ENCODE data around the gene MRPS26.

Gene MRPS26

GRCh38 chr20:3094848-3095629, 49.2 kb downstream of the MRPS26 start:
- intact Hi-C loops (cut with DNase I; ENCODE audit: low total_unique reads) = no loop called here
- Histone ChIP-seq H3K4me1 (peaks cover 0 to 9% (median 3%) of the 10 kb centered on the region in 4 donors), H3K36me3 (no peaks in the 10 kb centered on the region), H3K9me3 (no peaks in the 10 kb centered on the region), H3K27me3 (peaks cover 0 to 31% of the 10 kb centered on the region in 2 donors), H3K27ac (no peak overlapping the region), H3K4me3 (no peak overlapping the region)
- no peak for TF ChIP-seq CTCF (IDR thresholded peaks at IDR 0.05)
- DNase-seq = no peak

All from tibial artery (tissue), 4 donors.